ENCODE data around the gene CD302.
"Not testable (repeated sequence)": the region's sequence is repeated elsewhere in the genome, so short reads cannot be mapped to it uniquely, and the experiment has no call there.

DNA sequence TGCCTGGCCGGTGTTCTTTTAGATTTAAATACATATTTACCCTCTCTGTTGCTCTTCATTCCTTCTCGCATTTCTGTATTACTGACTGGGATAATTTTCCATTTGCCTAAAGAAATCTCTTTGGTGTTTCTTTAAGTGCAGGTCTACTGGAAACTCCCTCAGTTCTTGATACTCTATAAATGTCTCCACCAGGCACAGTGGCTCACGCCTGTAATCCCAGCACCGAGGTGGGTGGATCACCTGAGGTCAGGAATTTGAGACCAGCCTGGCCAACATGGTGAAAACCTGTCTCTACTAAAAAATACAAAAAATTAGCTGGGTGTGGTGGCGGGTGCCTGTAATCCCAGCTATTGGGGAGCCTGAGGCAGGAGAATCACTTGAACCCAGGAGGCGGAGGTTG lies 10.4 kb downstream of the CD302 start:
- not testable (repeated sequence) for TF ChIP-seq SRF (IDR thresholded peaks at IDR 0.05; ENCODE audit: low read depth, low read length); YY1 (IDR thresholded peaks at IDR 0.05; ENCODE audit: low read depth, low read length); GTF2F1 (IDR thresholded peaks at IDR 0.05; ENCODE audit: borderline replicate concordance, low read depth, low read length); EP300 (IDR thresholded peaks at IDR 0.05; ENCODE audit: borderline replicate concordance in 1 of 2, low read depth in 2 of 2, low read length in 2 of 2); POLR2A (IDR thresholded peaks at IDR 0.05; ENCODE audit: control extremely low read depth in 1 of 2, low read depth in 2 of 2, low read length in 2 of 2); POLR2AphosphoS5 (IDR thresholded peaks at IDR 0.05; ENCODE audit: low read depth, low read length); CHD2 (IDR thresholded peaks at IDR 0.05; ENCODE audit: low read length); CEBPB (IDR thresholded peaks at IDR 0.05; ENCODE audit: low read depth, low read length); KDM4A (IDR thresholded peaks at IDR 0.05; ENCODE audit: low read depth, low read length, severe bottlenecking)
- TF ChIP-seq, protein P1, sequence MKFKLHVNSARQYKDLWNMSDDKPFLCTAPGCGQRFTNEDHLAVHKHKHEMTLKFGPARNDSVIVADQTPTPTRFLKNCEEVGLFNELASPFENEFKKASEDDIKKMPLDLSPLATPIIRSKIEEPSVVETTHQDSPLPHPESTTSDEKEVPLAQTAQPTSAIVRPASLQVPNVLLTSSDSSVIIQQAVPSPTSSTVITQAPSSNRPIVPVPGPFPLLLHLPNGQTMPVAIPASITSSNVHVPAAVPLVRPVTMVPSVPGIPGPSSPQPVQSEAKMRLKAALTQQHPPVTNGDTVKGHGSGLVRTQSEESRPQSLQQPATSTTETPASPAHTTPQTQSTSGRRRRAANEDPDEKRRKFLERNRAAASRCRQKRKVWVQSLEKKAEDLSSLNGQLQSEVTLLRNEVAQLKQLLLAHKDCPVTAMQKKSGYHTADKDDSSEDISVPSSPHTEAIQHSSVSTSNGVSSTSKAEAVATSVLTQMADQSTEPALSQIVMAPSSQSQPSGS (IDR thresholded peaks at IDR 0.05; ENCODE audit: low read length): not testable (repeated sequence)
- TF ChIP-seq, protein P2, sequence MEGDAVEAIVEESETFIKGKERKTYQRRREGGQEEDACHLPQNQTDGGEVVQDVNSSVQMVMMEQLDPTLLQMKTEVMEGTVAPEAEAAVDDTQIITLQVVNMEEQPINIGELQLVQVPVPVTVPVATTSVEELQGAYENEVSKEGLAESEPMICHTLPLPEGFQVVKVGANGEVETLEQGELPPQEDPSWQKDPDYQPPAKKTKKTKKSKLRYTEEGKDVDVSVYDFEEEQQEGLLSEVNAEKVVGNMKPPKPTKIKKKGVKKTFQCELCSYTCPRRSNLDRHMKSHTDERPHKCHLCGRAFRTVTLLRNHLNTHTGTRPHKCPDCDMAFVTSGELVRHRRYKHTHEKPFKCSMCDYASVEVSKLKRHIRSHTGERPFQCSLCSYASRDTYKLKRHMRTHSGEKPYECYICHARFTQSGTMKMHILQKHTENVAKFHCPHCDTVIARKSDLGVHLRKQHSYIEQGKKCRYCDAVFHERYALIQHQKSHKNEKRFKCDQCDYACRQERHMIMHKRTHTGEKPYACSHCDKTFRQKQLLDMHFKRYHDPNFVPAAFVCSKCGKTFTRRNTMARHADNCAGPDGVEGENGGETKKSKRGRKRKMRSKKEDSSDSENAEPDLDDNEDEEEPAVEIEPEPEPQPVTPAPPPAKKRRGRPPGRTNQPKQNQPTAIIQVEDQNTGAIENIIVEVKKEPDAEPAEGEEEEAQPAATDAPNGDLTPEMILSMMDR (IDR thresholded peaks at IDR 0.05; ENCODE audit: control extremely low read depth in 1 of 3, insufficient read depth in 1 of 3, low read depth in 1 of 3, low read length in 3 of 3): not testable (repeated sequence)
- TF ChIP-seq, protein P3, sequence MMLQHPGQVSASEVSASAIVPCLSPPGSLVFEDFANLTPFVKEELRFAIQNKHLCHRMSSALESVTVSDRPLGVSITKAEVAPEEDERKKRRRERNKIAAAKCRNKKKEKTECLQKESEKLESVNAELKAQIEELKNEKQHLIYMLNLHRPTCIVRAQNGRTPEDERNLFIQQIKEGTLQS (IDR thresholded peaks at IDR 0.05; ENCODE audit: insufficient read depth, low read depth, low read length): not testable (repeated sequence)
